Measurements from ENCODE around the gene HAAO.

DNA sequence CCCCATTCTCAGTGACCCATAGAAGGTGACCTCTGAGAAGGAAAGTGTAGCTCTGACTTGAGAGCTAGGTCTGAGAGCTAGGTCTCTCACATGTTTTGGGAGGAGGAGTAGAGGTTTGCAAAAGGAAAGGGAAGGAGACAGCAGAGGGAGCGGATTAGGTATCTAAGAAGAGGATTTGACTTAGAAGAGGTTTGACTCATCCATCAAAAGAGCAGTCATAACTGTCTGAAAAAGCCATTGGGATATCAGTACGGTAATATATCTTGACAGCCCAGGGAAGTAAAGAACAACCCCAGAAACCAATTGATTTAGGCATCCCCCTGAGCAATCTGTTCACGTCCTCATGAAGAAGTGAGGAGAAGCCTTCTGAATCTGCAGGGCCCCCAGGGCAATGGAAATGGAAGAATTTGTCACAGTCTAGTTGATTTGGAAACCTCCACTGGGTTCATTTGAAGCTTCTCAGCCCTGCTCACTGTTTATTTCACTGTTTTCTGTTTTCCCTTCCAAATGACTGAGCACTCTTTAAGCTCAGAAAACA lies 47.8 kb downstream of the HAAO start:
- TF ChIP-seq FOXM1 (CRISPR knock-in tag; IDR thresholded peaks at IDR 0.05) (no peak), U2AF2 (IDR thresholded peaks at IDR 0.05; ENCODE audit: low read depth, low read length) (no peak), ZNF224 (CRISPR knock-in tag; IDR thresholded peaks at IDR 0.05) (no peak), ZSCAN9 (CRISPR knock-in tag; IDR thresholded peaks at IDR 0.05; ENCODE audit: borderline replicate concordance) (no peak), CHD2 (IDR thresholded peaks at IDR 0.05; ENCODE audit: low read depth, low read length) (no peak), ZNF282 (IDR thresholded peaks at IDR 0.05; ENCODE audit: partially characterized antibody) (no peak), ZNF501 (CRISPR knock-in tag; IDR thresholded peaks at IDR 0.05) (no peak), ZNF792 (CRISPR knock-in tag; IDR thresholded peaks at IDR 0.05) (no peak)
- TF ChIP-seq, protein P1, sequence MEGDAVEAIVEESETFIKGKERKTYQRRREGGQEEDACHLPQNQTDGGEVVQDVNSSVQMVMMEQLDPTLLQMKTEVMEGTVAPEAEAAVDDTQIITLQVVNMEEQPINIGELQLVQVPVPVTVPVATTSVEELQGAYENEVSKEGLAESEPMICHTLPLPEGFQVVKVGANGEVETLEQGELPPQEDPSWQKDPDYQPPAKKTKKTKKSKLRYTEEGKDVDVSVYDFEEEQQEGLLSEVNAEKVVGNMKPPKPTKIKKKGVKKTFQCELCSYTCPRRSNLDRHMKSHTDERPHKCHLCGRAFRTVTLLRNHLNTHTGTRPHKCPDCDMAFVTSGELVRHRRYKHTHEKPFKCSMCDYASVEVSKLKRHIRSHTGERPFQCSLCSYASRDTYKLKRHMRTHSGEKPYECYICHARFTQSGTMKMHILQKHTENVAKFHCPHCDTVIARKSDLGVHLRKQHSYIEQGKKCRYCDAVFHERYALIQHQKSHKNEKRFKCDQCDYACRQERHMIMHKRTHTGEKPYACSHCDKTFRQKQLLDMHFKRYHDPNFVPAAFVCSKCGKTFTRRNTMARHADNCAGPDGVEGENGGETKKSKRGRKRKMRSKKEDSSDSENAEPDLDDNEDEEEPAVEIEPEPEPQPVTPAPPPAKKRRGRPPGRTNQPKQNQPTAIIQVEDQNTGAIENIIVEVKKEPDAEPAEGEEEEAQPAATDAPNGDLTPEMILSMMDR (CRISPR knock-in tag; IDR thresholded peaks at IDR 0.05) = no peak
- TF ChIP-seq, protein P2, sequence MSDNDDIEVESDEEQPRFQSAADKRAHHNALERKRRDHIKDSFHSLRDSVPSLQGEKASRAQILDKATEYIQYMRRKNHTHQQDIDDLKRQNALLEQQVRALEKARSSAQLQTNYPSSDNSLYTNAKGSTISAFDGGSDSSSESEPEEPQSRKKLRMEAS (IDR thresholded peaks at IDR 0.05) = no peak
- TF ChIP-seq, protein P3, sequence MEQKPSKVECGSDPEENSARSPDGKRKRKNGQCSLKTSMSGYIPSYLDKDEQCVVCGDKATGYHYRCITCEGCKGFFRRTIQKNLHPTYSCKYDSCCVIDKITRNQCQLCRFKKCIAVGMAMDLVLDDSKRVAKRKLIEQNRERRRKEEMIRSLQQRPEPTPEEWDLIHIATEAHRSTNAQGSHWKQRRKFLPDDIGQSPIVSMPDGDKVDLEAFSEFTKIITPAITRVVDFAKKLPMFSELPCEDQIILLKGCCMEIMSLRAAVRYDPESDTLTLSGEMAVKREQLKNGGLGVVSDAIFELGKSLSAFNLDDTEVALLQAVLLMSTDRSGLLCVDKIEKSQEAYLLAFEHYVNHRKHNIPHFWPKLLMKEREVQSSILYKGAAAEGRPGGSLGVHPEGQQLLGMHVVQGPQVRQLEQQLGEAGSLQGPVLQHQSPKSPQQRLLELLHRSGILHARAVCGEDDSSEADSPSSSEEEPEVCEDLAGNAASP (CRISPR knock-in tag; IDR thresholded peaks at IDR 0.05; ENCODE audit: borderline replicate concordance) = no peak
